Measurements from ENCODE around the gene MOV10L1.

The MOV10L1 gene

DNA sequence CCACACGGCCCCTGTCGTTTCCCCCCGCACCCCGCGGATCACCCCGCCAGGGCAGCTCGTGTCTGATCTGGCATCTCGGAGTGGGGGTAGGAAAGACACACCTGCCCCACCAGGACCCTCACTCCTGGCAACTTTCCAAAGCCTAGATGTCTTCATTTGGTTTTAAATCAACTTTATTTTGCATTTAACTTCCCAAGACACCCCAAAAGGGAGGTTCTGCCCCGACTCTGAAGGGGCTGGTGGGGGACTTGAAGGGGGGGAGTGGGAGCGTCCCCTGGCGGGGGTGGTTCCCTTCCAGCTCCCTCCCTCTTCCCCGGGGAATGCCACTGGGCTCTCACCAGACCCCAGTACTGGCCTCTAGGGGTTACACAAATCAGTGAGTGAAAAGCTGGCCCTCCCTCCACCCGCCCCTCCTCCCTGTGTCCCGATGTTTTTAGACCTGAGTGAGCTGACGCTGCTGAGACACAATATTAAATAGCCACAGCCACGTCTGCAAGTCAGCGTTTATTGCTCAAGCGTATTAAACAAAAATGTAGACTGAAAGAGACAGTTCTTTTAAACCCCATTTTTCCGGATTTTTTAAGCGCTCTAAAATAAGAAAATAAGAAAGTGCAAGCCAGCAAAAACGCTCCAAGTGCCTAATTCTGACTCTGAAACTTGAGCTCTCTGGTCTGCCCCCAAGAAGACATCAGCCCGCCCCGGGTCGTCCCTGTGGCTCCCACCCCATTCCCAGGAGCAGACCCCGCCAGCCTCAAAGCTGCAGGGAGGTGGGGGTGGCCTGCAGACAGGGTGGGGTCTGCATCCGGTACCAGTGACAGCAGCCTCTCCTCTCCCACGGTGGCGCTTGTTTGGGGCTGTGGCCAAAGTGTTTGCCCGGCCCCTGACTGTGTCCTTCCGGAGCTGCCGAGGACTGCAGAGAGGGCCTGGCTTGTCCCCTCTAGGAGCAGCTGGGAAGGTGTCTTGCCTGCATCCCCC lies 30.6 kb upstream of the MOV10L1 start:
- DNase-seq (ENCODE audit: low read depth) = peak; percentile 32

DNA sequence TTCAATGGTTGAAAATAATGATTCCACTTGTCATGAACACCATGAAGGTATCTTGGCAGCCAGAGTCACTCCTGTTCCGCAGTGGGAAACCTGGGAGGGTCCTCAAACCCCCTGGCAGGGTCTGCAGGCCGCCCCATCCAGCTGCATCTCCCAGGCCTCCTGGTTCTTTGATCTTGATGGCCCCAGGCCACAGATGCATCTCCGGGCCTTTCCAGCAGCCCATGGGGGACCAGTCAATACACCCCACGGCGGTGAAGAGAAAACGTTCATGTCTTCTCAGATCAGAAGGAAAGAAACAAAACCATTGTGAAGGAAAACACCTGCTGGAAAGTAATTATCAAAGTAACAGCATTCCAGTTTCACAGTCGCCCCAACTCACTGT lies 29.9 kb upstream of the MOV10L1 start:
- no peak for DNase-seq (ENCODE audit: low read depth)

- no peak for DNase-seq (ENCODE audit: low read depth)
These were observed 29.2 kb upstream of the MOV10L1 start for GRCh38 chr22:50060441-50061140.

- DNase-seq (ENCODE audit: low read depth) = no peak
These were observed 28.5 kb upstream of the MOV10L1 start for GRCh38 chr22:50061141-50061823.

DNA sequence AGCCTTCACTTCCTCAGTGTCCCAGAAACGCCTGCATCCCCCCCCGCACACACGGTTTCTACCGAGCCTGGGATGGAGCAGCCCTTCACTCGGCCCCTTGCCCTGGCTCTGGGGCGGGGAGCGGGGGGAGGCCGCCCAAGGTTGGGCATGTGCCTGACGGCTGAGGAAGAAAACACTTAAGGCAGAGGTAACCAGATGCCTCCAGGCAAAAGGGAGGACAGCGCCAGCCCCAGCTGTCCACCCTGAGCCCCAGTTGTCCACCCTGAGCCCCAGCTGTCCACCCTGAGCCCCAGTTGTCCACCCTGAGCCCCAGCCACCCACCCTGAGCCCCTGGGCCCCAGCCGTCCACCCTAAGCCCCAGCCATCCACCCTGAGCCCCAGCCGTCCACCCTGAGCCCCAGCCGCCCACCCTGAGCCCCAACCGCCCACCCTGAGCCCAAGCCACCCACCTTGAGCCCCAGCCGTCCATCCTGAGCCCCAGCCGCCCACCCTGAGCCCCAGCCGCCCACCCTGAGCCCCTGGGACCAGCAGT lies 27.9 kb upstream of the MOV10L1 start:
- no peak for DNase-seq (ENCODE audit: low read depth)

GRCh38 chr22:50062509-50063135 lies 27.2 kb upstream of the MOV10L1 start:
- no peak for DNase-seq (ENCODE audit: low read depth)

DNA sequence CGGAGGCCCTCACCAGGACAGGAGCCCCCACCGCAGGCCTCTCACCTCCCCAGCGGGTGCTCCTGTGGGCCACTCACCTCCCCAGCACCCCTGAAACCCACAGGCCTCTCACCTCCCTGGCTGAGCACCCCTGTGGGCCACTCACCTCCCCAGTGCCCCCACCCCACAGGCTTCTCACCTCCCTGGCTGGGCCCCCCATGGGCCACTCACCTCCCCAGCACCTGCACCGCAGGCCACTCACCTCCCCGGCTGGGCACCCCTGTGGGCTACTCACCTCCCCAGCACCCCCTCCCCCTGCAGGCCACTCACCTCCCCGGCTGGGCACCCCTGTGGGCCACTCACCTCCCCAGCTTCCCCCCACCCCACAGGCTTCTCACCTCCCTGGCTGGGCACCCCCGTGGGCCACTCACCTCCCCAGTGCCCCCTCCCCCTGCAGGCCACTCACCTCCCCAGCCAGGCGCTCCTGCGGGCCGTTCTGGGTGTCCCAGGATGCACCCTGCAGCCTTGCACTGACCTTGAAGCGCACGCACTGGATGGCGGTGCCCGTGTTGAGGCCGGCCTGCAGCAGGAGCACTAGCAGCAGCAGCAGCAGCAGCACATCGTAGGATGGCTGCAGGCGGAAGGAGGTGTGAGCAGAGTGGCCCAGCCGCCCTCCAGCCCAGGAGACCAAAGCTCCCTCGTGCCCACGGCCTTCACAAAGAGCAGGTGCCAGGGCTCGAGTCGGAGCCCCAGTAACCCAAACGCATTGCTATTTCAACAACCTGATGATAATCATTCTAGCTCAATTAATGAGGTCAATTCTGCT lies 26.0 kb upstream of the MOV10L1 start:
- no peak for DNase-seq (ENCODE audit: low read depth)

DNA sequence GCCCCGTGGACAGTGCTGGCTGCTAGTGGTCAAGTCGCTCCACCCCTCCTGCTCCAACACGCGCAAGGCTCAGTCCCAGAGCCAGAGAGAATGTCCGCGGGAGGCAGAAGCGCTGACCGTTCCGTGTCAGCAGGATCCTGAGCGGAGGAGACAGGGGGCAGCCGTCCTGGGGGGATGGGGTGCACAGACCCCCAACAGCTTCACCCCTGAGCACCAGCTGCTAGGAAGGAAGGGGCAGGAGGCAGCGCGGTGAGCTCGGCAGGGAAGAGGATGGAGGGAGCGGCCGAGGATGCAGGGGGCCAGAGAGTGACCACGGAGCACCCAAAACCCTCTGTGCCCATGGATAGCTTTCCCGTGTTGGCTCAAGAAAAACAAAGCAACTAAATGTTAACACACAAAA lies 25.4 kb upstream of the MOV10L1 start:
- no peak for DNase-seq (ENCODE audit: low read depth)

GRCh38 chr22:50067244-50067643 lies 22.6 kb upstream of the MOV10L1 start:
- DNase-seq (ENCODE audit: low read depth) = no peak

GRCh38 chr22:50068096-50068495 lies 21.7 kb upstream of the MOV10L1 start:
- DNase-seq (ENCODE audit: low read depth) = no peak

DNA sequence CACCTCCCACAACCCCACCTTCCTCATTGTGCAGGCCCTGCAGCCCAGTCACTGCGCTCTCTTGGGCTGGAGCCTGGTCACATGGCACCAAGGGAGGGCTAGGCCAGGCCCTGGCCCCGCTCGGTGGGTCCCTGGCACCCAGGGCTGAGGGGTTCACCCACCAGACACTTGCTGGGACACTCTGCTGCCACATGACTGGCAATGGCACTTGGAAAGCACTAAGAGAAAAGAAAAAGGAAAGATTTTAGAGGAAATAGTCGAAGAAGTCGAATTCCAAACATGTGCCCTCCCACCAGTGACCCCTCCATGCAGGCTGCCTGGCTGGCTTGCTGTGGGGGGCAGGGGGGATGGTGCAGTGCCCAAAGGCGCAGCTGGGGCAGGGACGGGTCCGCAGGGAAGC lies 19.4 kb upstream of the MOV10L1 start:
- no peak for DNase-seq (ENCODE audit: low read depth)

GRCh38 chr22:50071432-50072166 lies 18.2 kb upstream of the MOV10L1 start:
- DNase-seq (ENCODE audit: low read depth) = no peak

GRCh38 chr22:50072167-50072555 lies 17.6 kb upstream of the MOV10L1 start:
- DNase-seq (ENCODE audit: low read depth) = no peak

DNA sequence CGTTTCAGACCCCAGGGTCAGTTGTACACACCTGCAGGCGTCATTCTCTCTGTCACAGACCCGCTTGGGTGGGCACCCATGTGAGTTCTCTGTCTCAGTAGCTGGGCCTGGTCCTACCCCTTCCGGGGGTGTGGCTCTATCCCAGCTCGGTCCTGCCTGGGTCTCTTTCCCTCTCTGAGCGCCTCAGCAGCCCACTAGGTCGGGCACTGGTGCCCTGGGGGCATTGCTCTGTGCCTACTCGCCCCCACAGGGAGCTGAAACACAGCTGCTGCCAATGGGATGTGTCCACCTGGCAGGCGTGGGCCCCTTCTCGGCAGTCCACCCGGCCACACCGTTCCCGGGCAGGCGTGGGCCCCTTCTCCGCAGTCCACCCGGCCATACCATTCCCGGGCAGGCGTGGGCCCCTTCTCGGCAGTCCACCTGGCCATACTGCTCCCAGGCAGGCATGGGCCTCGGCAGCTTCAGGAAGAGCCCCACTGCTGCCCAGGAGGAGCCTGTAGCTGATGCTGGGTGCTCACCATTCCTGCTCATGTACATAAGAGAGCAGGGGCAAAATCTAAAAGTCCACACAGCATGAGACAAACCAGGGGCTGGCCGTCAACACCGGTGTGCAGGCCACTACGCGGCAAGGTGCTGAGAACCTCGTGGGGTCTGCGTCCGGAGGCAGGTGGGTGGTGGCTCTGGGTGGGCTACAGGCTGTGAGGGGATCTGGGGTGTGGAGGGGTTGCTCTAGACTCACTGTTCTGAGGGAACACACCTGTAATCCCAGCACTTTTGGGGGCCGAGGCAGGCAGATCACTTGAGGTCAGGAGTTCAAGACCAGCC lies 16.9 kb upstream of the MOV10L1 start:
- no peak for DNase-seq (ENCODE audit: low read depth)

DNA sequence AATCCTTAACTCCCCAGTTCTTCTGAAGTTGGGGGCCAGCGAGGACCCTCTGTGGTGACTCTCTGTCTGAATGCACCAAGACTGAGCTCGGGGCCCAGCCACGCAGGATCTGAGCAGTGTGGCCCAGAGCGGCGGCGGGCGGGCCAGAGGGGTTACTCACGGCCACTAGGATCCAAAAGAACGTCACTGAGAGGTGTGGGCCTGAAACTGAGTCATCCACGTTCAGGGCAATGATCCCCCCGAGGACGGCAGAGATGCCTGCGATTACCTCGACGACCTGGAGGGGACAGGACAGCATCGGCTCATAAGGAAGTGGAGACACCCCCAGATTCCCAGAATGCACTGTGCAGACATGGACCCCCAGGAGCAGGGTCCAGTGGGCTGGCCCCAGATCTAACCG lies 15.8 kb upstream of the MOV10L1 start:
- DNase-seq (ENCODE audit: low read depth) = no peak

DNA sequence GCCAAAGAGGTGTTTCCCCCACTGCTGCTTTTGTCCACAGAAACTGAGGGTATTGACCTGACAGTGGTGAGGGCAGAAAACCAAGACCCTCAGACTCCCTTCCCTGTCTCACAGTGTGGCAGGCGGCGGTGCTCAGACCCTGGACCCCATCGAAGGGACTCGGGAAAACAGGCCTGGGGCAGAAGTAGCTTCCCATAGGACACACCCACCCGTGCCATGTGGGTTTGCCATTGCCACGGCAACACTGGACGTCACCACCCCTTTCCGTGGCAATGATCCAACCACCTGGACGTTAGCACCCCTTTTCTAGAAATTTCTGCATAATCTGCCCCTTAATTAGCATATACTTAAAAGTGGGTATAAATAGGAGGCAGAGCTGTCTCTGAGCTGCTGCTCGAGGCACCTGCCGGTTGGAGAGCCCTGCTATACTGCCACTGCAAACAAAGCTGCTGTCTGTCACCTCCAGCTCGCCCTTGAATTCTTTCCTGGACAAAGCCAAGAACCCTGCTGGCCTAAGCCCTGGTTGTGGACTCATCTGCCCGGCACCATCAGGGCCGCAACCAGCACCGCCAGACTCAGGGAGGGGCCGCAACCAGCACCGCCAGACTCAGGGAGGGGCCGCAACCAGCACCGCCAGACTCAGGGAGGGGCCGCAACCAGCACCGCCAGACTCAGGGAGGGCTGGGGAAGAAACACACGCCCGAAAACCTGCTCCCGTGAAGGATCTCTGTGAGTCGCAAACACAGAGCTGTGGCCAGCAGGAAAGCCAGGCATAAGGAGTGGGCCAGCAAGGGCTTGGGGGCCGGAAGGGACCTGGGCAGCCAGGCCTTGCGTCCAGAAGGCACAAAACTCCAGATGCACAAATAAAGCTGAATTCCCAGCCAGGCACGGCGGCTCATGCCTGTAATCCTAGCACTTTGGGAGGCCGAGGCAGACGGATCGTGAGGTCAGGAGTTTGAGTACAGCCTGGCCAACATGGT lies 15.0 kb upstream of the MOV10L1 start:
- no peak for DNase-seq (ENCODE audit: low read depth)

DNA sequence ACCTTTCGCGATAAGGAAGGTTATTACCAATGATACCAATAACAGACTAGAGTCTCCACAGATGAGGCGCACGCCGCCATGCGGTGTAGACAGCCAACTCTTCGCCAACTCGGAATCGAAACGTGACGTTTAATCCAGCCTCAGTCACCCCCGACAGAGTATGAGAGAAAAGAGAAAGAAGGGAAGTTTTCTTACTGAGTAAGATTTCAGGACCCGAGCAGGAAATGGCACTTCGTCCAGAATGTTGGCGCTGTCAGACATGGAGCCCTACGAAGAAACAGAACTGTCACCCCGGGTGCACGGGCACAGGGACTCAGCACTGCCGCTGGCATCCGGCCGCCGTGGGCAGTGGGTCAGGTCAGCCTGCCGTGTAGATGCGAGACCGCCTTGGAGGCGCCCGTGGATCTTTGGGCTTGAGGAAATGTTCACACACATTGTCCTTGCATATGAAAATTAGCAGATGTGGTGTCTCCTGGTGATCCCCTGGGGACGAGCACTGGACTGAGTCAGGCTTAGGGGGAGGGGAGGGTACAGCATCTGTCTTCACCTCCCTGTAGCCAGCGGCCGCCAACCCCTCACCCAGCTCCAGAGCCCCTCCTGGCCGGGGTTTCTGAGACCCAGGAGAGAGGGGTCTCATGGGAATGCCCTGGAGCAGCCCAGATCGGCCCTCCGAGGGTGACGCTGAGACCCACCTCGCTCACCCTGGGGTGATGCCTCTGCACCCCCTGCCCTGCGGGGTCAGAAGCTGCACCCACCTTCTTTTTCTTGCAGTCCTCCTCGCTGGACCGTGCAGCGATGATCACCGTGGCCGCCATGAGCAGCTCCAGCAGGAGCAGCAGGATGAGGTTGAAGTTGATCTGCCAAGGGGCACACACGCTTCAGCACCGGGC lies 12.9 kb upstream of the MOV10L1 start:
- no peak for DNase-seq (ENCODE audit: low read depth)
